Measurements from ENCODE around the gene PSMC3IP.
"Not testable (repeated sequence)": the region's sequence is repeated elsewhere in the genome, so short reads cannot be mapped to it uniquely, and the experiment has no call there.

Gene PSMC3IP

GRCh38 chr17:42560246-42560645 is 17.3 kb downstream of the PSMC3IP start:
- no peak for FAIRE-seq

DNA sequence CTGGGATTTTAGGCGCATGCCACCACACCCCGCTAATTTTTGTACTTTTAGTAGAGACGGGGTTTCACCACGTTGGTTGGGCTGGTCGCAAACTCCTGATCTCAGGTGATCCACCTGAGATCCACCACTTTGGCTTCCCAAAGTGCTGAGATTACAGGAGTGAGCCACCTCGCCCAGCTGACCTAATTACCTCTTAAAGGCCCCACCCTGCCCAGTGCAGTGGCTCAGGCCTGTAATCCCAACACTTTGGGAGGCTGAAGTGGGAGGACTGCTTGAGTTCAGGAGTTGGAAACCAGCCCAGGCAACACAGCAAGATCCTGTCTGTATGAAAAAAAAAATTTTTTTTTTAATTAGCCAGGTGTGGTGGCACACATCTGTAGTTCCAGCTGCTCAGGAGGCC is 18.5 kb downstream of the PSMC3IP start:
- no peak for FAIRE-seq

DNA sequence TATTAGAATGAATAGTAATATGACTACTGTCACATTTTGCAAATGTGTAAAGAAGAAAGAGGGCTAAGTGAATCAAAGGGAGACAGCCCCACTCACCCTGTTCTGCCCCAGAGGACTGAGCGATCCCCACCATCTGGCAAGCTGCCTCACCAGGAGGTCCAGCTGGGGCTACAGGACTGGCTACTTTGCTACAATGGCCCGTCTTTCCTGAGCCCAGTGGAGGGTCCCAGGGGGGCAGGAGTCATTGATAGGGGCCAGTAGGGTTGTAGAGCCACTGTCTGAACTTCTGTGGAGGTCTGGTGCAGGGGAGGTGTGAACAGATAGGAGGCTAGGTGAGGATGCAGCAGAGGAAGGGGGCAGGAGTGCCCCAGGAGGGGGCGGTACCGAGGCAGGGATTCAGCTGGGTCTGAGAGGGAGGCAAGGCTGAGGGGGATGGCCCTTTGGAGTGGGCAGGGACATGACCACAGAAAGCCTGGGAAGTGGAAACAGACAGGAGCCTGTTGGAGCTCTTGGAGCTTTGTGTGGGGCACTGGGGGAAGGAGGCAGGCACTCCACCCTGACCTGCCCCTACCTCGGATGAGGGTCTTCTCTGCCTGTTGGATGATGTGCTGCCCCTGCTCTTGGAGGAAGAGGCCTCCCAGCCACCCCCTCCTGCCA is 21.4 kb downstream of the PSMC3IP start:
- not testable (repeated sequence) for FAIRE-seq

DNA sequence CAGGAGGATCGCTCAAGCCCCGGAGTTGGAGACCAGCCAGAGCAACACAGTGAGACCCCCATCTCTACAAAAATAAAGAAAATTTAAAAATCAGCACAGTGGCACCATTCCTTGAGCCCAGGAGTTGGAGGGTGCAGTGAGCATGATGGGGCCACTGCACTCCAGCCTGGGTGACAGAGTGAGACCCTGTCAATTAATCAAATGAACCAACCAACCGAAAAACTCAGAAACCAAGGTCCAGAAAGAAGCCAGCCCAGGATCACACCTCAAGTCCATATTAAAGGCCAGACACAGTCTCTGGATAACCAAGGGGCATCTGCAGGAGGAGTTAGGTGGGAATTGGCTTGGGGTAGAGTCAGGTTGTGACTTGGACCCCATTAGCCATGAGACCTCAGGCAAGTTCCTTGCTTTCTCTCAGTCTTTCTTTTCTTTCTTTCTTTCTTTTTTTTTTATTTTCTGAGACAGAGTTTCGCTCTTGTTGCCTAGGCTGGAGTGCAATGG is 22.4 kb downstream of the PSMC3IP start:
- FAIRE-seq, result no peak

GRCh38 chr17:42554250-42555121 is 23.0 kb downstream of the PSMC3IP start:
- FAIRE-seq, result no peak

GRCh38 chr17:42553866-42554249 is 23.7 kb downstream of the PSMC3IP start:
- FAIRE-seq, result no peak

- no peak for FAIRE-seq
Measured at GRCh38 chr17:42553161-42553818, 24.2 kb downstream of the PSMC3IP start.

DNA sequence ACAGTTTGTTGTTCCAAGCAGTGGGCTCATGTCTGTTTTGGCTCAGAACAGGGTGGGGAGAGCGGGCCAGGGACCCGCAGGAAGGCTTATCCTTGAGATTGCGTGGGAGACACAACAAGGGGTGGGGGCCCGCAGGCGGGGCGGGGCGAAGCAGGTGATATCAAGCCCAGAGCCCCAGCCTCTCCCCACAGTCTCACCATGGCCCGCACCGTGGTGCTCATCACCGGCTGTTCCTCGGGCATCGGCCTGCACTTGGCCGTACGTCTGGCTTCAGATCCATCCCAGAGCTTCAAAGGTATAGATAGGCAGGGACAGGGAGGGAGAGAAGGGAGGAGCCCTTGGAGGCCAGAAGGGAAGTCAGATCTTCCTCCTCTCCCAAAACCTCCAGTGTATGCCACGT is 24.8 kb downstream of the PSMC3IP start, which contains the start of gene HSD17B1:
Gene HSD17B1 (plus strand): TSS at position 188 of the 400 bp plus-strand sequence. CDS start 11 bp downstream, at position 199.
- not testable (repeated sequence) for FAIRE-seq

GRCh38 chr17:42548993-42549755 is 28.4 kb downstream of the PSMC3IP start:
- no peak for FAIRE-seq

DNA sequence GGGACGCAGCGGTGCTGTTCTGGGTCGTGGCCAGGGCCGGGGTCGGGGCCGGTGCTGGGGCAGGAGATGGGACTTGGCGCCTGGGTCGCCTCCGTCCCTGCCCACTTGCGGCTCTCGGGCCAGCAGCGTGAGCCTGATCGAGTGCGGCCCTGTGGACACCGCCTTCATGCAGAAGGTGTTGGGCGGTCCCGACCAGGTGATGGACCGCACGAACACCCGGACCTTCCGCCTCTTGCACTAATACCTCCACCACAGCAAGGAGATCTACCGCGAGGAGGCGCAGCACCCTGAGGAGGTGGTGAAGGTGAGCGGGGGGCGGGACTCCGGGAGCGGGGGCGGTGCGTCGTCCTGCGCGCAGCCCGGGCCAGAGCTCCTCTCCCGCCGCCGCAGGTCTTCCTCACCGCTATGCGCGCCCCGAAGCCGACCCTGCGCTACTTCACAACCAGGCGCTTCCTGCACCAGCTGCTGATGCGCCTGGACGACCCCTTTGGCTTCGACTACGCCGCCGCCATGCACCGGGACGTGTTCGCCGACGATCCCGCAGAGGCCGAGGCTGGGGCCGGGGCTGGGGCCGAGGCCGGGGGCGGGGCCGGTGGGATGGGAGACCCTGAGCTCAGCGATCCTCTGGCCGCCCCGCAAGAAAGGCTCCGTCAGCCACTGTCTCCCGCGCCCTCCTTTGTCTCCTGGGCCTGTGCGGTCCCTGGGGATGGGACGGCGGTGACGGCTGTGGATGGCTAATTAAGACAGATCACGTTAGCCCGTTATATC is 29.3 kb downstream of the PSMC3IP start:
- FAIRE-seq, result no peak

DNA sequence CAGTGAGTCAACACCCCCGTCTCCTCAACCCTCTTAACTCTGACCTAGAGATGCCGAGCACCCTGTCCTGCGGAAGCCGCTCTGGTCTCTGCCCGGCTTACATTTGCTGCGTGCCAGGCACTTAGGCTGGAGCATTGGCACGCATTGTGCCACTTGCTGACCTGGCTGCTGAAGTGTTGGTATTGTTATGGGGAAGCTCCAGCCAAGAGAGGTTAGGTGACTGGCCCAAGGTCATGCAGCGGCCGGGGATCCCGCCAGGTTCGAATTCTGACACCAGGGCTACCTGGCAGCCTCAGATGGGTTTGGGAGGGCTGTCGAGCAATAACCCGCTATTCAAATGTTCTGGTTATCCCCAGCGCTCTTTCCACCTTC is 29.8 kb downstream of the PSMC3IP start:
- FAIRE-seq, result no peak

DNA sequence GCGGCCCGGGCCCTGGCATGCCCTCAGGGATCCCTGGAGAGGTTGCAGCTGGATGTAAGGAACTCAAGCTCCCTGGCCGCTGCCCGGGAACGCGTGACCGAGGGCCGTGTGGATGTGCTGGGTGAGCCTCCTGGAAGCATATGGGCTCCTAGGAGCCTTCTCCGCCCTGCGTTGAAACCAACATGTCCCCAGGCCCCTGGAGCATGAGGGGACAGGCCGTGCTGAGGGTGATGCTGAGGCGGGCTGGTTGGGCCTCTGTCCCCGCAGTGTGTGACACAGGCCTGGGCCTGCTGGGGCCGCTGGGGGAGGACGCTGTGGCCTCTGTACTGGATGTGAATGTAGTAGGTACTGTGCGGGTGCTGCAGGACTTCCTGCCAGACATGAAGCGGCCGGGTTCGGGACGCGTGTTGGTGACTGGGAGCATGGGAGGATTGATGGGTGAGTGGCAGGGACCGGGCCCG is 30.5 kb downstream of the PSMC3IP start:
- no peak for FAIRE-seq

GRCh38 chr17:42545755-42546505 is 31.6 kb downstream of the PSMC3IP start:
- FAIRE-seq, result not testable (repeated sequence)

DNA sequence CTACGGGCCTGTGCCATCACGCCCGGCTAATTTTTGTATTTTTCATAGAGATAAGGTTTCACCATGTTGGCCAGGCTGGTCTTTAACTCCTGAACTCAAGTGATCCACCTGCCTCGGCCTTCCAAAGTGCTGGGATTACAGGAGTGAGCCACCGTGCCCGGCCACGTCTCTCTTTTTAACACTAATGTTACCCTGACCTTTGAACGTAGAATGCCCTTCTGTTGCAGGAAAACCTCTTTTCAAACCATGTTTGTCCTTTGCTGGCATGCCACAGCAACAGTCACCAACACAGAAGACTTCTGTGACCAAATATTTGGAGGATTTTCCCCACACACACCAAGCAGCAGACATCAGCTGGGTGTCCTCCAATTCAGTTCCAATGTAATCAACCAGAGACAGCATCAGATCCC is 32.6 kb downstream of the PSMC3IP start:
- FAIRE-seq, result no peak

- no peak for FAIRE-seq
Measured at GRCh38 chr17:42543190-42544079, 34.1 kb downstream of the PSMC3IP start.

DNA sequence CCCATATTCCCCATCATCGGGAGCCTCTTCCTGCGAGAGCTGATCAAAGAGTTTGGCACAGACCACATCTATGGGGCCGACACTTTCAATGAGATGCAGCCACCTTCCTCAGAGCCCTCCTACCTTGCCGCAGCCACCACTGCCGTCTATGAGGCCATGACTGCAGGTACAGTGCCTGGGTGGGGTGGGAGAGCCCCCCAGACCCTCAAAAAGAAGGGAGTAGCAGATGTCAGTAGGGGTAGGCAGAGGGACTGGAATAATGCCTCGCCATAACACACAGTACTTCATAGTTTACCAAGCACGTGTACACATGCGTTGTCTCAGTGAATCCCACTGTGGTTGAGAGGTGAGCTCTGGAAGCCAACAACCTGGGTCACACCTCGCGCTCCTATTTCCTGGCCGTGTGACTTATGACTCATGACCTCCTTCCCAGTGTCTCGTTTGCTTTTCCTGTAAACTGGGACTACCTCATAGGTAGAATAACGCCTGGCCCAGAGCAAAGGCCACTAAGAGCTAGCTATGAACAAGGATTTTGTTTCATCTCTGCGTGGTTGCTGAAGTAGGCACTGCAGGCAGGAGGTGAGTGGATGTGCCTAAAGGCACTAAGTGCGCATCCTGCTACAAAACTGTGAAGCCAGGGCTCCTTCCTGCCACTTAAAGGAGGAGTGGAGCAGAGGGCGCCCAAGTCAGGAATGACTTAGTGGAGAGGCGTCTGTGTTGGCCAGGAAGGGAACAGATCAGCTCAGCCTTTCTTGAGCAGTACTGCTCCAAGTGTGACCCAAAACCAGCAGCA is 36.3 kb downstream of the PSMC3IP start:
- no peak for FAIRE-seq

- FAIRE-seq, result not testable (repeated sequence)
Measured at GRCh38 chr17:42540558-42540957, 37.0 kb downstream of the PSMC3IP start.

GRCh38 chr17:42538482-42538881 is 39.0 kb downstream of the PSMC3IP start:
- no peak for FAIRE-seq
